IPS DF 6.9 (cell line): ENCODE results near the gene CLIP3.
"Not testable (repeated sequence)": the region's sequence is repeated elsewhere in the genome, so short reads cannot be mapped to it uniquely, and the experiment has no call there.

Source experiments
- DNase-seq: peaks from one replicate; pipeline ENCODE4 v3.0.0-alpha.2; 2013; ENCODE audit warnings: low read depth, low spot score
- H3K27ac ChIP-seq: one replicate; pipeline ENCODE4 v1.5.1; 2013; ENCODE audit warnings: low read length, control low read depth
- H3K27me3 ChIP-seq: 2 replicates; pipeline ENCODE4 v1.6.1; 2013; ENCODE audit warnings: mild to moderate bottlenecking, low read length; ENCODE audit not compliant: control insufficient read depth, insufficient read depth
- H3K36me3 ChIP-seq: 2 replicates; pipeline ENCODE4 v1.6.1; 2013; ENCODE audit warnings: low read length; ENCODE audit not compliant: control insufficient read depth, insufficient read depth
- H3K4me1 ChIP-seq: 2 replicates; pipeline ENCODE4 v1.6.1; 2013; ENCODE audit warnings: low read length; ENCODE audit not compliant: control insufficient read depth, insufficient read depth
- H3K4me3 ChIP-seq: 2 replicates; pipeline ENCODE4 v1.5.1; 2013; ENCODE audit warnings: mild to moderate bottlenecking, low read length
- H3K9me3 ChIP-seq: 2 replicates; pipeline ENCODE4 v1.6.1; 2013; ENCODE audit warnings: low read length, inconsistent platforms; ENCODE audit not compliant: control insufficient read depth, insufficient read depth
- WGBS: extraction: QIAGEN DNeasy Blood & Tissue Kit; methylation state at CpG from one replicate; pipeline ENCODE4 v1.1.7; 2013; ENCODE audit warnings: mixed read lengths, missing lambda C conversion rate; ENCODE audit not compliant: insufficient read length, insufficient coverage; 5-methylcytosine and 5-hydroxymethylcytosine counted together

Gene CLIP3

GRCh38 chr19:36032251-36033104 lies at the start of gene CLIP3:
Gene CLIP3, minus strand, starts transcription at chr19:36032873. Its CDS starts 516 bp downstream, at chr19:36032357.
- no peaks in the 10 kb centered on the region for H3K9me3 ChIP-seq
- no peaks in the 10 kb centered on the region for H3K36me3 ChIP-seq
- no peaks in the 10 kb centered on the region for H3K4me1 ChIP-seq
- no CpG with 5 or more reads among the region's 51 CpGs for WGBS
- H3K4me3 ChIP-seq = peak within 1 kb of the TSS; percentile 86; the same call in 1 of the 2 replicates
- H3K27me3 ChIP-seq = no peaks in the 10 kb centered on the region
- no peak for DNase-seq
- H3K27ac ChIP-seq = no peak within 1 kb of the TSS

- Histone ChIP-seq H3K4me1 (no peaks in the 10 kb centered on the region), H3K36me3 (peaks cover 40% of the 10 kb centered on the region), H3K9me3 (no peaks in the 10 kb centered on the region), H3K4me3 (no peak overlapping the region), H3K27ac (no peak overlapping the region), H3K27me3 (no peaks in the 10 kb centered on the region)
- DNase-seq = no peak
- WGBS = no CpG with 5 or more reads among the region's 7 CpGs
These were observed 49.2 kb upstream of the CLIP3 start for GRCh38 chr19:36081894-36082293.

- no peak overlapping the region for H3K4me3 ChIP-seq
- no peaks in the 10 kb centered on the region for H3K27me3 ChIP-seq
- no peaks in the 10 kb centered on the region for H3K4me1 ChIP-seq
- peaks cover 37% of the 10 kb centered on the region for H3K36me3 ChIP-seq
- H3K27ac ChIP-seq = no peak overlapping the region
- WGBS = no CpG with 5 or more reads among the region's 3 CpGs
- no peaks in the 10 kb centered on the region for H3K9me3 ChIP-seq
- no peak for DNase-seq
These were observed 48.7 kb upstream of the CLIP3 start for GRCh38 chr19:36081385-36081784.

GRCh38 chr19:36079389-36079945 lies 46.8 kb upstream of the CLIP3 start:
- Histone ChIP-seq H3K4me3 (no peak overlapping the region), H3K4me1 (no peaks in the 10 kb centered on the region), H3K9me3 (no peaks in the 10 kb centered on the region), H3K27ac (no peak overlapping the region), H3K27me3 (no peaks in the 10 kb centered on the region), H3K36me3 (peaks cover 33% of the 10 kb centered on the region)
- 100% methylated on average over 1 of the region's 3 CpGs for WGBS
- no peak for DNase-seq

GRCh38 chr19:36073121-36073876 lies 40.6 kb upstream of the CLIP3 start:
- Histone ChIP-seq H3K27me3 (no peaks in the 10 kb centered on the region), H3K4me3 (no peak overlapping the region), H3K27ac (no peak overlapping the region), H3K4me1 (no peaks in the 10 kb centered on the region), H3K36me3 (peaks cover 35% of the 10 kb centered on the region), H3K9me3 (no peaks in the 10 kb centered on the region)
- no CpG with 5 or more reads among the region's 10 CpGs for WGBS
- DNase-seq = no peak

- Histone ChIP-seq H3K36me3 (peaks cover 45% of the 10 kb centered on the region), H3K27ac (no peak overlapping the region), H3K4me3 (no peak overlapping the region), H3K27me3 (no peaks in the 10 kb centered on the region), H3K4me1 (no peaks in the 10 kb centered on the region), H3K9me3 (no peaks in the 10 kb centered on the region)
- DNase-seq = no peak
- no CpG with 5 or more reads among the region's 8 CpGs for WGBS
These were observed 39.4 kb upstream of the CLIP3 start for GRCh38 chr19:36072081-36072480.

- not testable (repeated sequence) for DNase-seq, H3K27me3 ChIP-seq, H3K4me3 ChIP-seq, H3K9me3 ChIP-seq, H3K4me1 ChIP-seq, H3K27ac ChIP-seq
- WGBS = no CpG with 5 or more reads among the region's 57 CpGs
- H3K36me3 ChIP-seq = peaks cover 51% of the 10 kb centered on the region
These were observed 36.3 kb upstream of the CLIP3 start for GRCh38 chr19:36068810-36069499.

- DNase-seq = no peak
- Histone ChIP-seq H3K36me3 (peaks cover 38% of the 10 kb centered on the region), H3K27ac (no peak overlapping the region), H3K27me3 (no peaks in the 10 kb centered on the region), H3K9me3 (no peaks in the 10 kb centered on the region), H3K4me1 (no peaks in the 10 kb centered on the region), H3K4me3 (no peak overlapping the region)
- no CpG with 5 or more reads among the region's 11 CpGs for WGBS
These were observed 35.0 kb upstream of the CLIP3 start for GRCh38 chr19:36067681-36068080.

GRCh38 chr19:36064826-36065225 lies 32.2 kb upstream of the CLIP3 start:
- H3K36me3 ChIP-seq = peaks cover 31% of the 10 kb centered on the region

GRCh38 chr19:36061367-36061766 lies 28.7 kb upstream of the CLIP3 start:
- H3K4me1 ChIP-seq = no peaks in the 10 kb centered on the region; the same call in 1 of the 2 replicates
- no peak overlapping the region for H3K27ac ChIP-seq
- no peak for DNase-seq
- peaks cover 18% of the 10 kb centered on the region for H3K36me3 ChIP-seq
- H3K9me3 ChIP-seq = no peaks in the 10 kb centered on the region
- H3K4me3 ChIP-seq = no peak overlapping the region
- H3K27me3 ChIP-seq = no peaks in the 10 kb centered on the region
- no CpG with 5 or more reads among the region's 2 CpGs for WGBS

More at GRCh38 chr19:36064826-36065225, 32.2 kb upstream of the CLIP3 start:
- Histone ChIP-seq H3K27me3 (no peaks in the 10 kb centered on the region), H3K27ac (no peak overlapping the region), H3K9me3 (no peaks in the 10 kb centered on the region), H3K4me1 (no peaks in the 10 kb centered on the region; the same call in 1 of the 2 replicates), H3K4me3 (no peak overlapping the region)
- DNase-seq = no peak
- no CpG with 5 or more reads among the region's 8 CpGs for WGBS
